ENCODE measurements around the gene LAMA1.
"Not testable (repeated sequence)": the region's sequence is repeated elsewhere in the genome, so short reads cannot be mapped to it uniquely, and the experiment has no call there.

LAMA1 gene

GRCh38 chr18:7117390-7118355 is at the start of gene LAMA1:
Gene LAMA1, minus strand, starts transcription at chr18:7117797. Its CDS starts 77 bp downstream, at chr18:7117720.
- no peak for DNase-seq (ENCODE audit: low read depth in 3 of 3, low spot score in 1 of 3)

DNA sequence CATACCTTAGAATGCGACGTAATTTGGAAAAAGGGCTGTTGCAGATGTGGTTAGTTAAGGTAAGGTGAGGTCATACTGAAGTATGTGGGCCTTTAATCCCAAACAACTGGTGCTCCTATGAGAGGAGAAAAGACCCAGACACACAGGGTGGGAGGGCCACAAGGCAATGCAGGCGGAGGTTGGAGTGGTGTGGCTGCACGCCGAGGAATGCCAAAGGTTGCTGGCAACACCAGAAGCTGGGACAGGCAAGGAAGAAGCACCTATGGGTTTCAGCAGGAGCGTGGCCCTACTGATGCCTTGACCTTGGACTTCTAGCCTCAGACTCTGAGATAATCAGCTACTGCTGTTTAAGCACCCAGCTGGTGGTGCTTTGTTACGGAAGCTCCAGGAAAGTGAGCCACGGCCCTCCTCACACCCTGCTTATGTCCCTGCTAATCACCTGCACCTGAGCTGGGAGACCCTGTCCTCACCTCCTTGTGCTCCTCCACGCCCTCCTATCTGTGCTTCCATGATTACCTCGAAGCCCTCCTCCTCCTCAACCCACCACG is 48.3 kb upstream of the LAMA1 start:
- no peak for DNase-seq (ENCODE audit: low read depth in 3 of 3, low spot score in 1 of 3)

DNA sequence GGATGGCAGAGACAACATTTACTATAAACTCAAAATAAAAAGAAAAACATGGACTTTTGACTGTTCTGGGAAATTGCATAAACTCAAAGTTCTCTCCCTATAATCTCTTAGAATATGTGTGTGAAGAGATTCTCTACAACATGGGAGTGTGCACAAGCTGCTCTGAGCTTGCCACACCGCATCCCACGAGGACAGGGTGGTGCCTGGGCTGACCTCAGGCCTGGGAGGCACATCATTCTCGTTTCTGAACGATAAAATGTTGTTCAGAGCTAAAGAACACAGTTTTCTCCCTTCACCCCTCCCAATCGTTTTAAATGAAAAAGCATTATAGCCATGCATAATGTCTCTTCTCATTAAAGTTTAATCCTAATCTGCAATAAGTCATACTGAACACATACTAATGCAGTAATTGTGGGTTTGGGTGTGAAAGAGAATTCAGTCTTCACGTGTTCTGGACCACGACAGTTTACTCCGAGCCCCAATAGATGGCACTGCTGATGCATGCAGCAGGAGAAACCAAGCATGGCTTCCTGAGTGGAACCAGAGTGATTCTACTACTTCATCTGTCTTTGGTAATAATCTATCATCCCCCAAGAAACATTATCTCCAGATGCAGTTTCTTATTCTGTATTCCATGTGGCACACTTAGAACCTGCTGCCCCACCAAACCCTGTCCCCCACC is 46.9 kb upstream of the LAMA1 start:
- no peak for DNase-seq (ENCODE audit: low read depth in 3 of 3, low spot score in 1 of 3)

GRCh38 chr18:7158216-7158615 is 40.6 kb upstream of the LAMA1 start:
- DNase-seq (ENCODE audit: low read depth in 3 of 3, low spot score in 1 of 3), result no peak

GRCh38 chr18:7157760-7158159 is 40.2 kb upstream of the LAMA1 start:
- no peak for DNase-seq (ENCODE audit: low read depth in 3 of 3, low spot score in 1 of 3)

DNA sequence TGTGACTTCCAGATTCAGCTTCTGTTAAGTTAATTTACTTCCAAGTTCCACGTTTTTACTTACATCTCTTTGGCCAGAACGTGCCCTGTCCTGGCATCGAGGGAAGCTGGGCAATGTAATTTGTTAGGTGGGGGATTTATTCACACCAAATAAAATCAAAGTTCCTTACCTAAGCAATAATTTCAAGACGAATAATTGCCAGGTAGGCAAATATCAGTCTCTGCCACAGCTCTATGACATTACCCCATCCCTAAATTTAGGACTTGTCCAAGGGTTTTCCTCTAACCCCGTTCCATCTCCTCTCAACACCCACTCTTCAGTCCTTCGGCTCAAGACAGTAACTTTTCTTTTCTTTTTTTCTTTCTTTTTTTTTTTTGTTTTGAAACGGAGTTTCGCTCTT is 38.3 kb upstream of the LAMA1 start:
- no peak for DNase-seq (ENCODE audit: low read depth in 3 of 3, low spot score in 1 of 3)

DNA sequence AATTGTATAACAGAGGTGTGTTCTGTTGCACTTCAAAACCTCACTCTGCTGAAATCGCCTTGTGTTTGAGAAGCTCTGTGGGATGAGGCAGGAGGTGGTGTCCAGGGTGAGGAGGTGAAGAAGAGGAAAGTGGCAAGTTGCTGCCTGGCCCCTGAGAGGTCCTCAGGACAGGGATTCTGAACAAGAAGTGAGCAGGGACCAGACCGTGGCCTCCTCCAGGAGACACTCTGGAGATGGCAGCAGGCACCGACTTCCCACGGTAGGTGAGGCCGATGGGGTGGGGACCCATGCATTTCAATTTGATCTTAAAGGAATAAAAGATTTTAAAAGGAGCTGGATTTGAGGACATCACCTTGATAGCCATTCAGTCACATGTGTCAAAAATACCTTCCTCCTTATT is 37.5 kb upstream of the LAMA1 start:
- no peak for DNase-seq (ENCODE audit: low read depth in 3 of 3, low spot score in 1 of 3)

GRCh38 chr18:7152440-7152839 is 34.8 kb upstream of the LAMA1 start:
- DNase-seq (ENCODE audit: low read depth in 3 of 3, low spot score in 1 of 3), result no peak

- DNase-seq (ENCODE audit: low read depth in 3 of 3, low spot score in 1 of 3), result no peak
Observed at GRCh38 chr18:7147399-7147798, 29.8 kb upstream of the LAMA1 start.

GRCh38 chr18:7146067-7146466 is 28.5 kb upstream of the LAMA1 start:
- no peak for DNase-seq (ENCODE audit: low read depth in 3 of 3, low spot score in 1 of 3)

DNA sequence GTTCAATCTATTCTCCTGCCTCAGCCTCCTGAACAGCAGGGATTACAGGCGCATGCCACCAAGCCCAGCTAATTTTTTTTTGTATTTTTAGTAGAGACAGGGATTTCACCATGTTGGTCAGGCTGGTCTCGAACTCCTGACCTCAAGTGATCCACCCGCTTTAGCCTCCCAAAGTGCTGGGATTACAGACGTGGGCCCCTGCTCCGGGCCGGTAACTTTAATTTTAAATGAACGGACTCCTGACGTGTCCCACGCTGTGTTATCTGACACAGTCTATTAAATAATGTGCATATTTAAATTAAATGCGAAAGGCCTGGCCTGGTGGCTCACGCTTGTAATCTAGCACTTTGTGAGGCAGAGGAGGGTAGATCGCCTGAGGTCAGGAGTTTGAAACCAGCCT is 27.3 kb upstream of the LAMA1 start:
- not testable (repeated sequence) for DNase-seq (ENCODE audit: low read depth in 3 of 3, low spot score in 1 of 3)

GRCh38 chr18:7141287-7141686 is 23.7 kb upstream of the LAMA1 start:
- DNase-seq (ENCODE audit: low read depth in 3 of 3, low spot score in 1 of 3), result no peak

DNA sequence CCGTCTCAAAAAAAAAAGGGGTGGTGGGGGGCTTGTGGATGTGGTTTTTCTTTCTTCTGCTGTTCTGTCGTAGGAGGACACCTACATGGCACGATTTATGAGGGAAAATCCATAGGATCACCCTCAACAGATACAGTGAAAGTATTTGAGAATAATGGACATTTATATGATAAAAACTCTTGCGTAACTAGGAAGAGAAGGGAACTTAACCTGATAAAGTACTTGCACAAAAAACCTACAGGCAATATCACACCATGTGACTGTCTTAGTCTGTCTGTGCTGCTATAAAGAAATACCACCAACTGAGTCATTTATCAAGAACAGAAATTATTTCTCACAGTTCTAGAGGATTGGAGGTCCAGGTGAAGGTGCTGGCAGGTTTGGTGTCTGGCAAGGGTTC is 21.8 kb upstream of the LAMA1 start:
- DNase-seq (ENCODE audit: low read depth in 3 of 3, low spot score in 1 of 3), result no peak

GRCh38 chr18:7133181-7133580 is 15.6 kb upstream of the LAMA1 start:
- DNase-seq (ENCODE audit: low read depth in 3 of 3, low spot score in 1 of 3), result no peak

DNA sequence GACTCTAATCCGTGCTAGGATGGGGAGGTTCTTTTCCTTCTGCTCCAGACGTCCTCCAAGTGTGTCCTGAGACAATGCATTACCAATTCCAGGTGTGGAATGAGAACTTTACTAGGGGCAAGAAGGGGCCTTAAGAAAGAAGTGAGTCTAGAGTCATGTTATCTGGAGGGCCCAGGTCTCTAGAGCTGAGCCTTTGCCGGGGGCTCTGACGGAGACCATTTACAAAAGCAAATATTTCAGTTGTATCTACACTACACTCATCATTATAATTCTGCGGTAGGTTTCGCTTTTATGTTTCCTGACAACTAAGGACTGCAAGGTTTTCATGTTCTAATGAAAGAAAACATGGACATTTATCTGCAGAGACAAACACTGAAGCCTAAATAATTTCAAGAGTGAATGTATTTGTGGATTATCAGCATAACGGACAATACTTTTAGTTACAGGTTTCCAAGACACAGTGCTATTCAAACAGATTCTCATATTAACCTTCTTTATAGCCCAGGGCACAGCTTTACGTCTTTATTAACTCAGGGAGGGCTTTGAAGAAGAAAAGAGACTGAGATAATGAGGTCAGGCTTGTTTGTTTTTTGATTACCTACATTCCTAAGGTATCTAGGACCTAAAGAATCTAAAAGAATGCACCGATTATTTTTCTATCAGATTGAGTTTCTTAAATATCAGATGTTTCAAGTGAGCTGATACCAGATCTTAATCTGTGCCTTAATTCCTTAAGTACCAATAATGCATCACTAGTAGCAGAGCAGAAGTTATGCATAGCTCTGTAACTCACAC is 15.0 kb upstream of the LAMA1 start:
- DNase-seq (ENCODE audit: low read depth in 3 of 3, low spot score in 1 of 3), result no peak

DNA sequence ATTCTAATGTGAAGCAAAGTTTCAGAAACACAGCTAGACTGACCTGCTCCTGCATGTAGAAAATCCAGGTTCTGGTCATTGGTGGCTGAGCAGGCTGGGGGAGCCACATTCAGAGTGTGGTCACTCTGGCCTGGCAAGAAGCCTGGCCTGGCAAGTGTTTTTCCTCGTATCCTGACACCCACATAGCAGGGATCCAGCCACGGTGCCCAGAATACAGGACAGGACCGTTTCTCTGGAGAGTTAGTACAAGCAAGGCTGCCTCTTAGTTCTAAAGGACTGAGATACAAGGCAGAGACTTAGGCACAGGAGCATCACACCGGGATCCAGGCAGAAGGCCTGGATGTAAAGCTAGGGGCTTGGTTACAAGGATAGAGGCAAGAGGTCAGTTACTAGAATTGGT is 4.8 kb upstream of the LAMA1 start:
- no peak for DNase-seq (ENCODE audit: low read depth in 3 of 3, low spot score in 1 of 3)

- no peak for DNase-seq (ENCODE audit: low read depth in 3 of 3, low spot score in 1 of 3)
Observed at GRCh38 chr18:7116792-7117389, 706 bp downstream of the LAMA1 start.

DNA sequence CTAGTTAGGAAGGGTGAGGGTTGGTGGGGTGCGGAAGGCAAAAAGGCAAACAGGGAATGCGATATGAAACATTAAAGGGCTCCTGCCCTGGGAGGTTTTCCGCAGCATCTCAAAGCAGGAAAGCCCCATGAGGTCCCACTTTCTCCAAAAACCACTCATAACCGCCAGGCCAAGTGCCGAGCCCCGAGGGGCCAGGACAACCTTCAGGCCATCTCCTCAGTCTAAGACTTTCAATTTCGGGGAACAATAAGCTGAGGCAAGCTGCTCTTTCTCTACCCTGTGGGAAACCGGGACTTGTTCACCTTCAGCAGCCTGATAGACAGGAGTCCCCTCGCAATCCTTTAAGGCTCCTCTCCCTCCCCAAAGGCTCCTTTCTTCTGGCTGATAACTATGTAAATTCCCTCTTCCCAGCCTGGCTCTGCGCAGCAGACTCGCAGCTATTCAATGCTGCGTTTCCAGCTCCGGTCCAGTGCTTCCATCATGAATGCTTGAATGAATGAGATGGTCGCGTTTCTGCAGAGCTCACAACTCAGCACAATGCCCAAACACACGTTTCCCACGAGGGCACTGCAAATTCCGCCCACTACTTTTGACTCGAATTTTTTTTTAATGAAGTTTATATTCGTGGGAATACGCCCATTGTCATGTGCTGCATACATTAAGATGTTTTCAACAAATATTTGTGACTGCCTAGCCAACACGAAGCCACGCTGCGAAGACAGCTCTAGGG is 1.4 kb downstream of the LAMA1 start:
- no peak for DNase-seq (ENCODE audit: low read depth in 3 of 3, low spot score in 1 of 3)

- DNase-seq (ENCODE audit: low read depth in 3 of 3, low spot score in 1 of 3), result no peak
Observed at GRCh38 chr18:7112936-7113335, 4.7 kb downstream of the LAMA1 start.

DNA sequence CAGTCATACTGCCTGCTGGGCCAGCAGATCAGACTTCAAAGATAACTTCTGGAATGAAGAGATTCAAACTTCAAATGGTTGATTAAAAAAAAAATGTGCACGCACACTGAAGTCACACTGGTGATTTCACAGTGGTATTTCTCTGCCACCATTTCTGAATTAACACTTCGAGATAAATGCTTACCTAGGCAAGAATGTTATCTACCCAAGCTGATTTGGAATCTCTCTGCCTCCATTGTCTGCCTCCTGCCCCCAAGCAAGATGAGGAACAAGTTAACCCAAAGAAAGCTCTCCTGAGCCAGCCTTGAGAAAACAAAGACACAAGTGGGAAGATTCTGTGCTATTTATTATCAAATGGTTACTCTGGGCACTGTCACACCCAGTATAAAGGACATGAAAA is 6.5 kb downstream of the LAMA1 start:
- DNase-seq (ENCODE audit: low read depth in 3 of 3, low spot score in 1 of 3), result no peak
